Adipose tissue (tissue), 3 donors: ENCODE results near the gene DBN1. TPM values are rescaled to one million over a fixed set of nuclear protein-coding genes. Genes with fewer than 3 reads are reported as not detected.

ENCODE experiments used
- H3K27ac ChIP-seq: one replicate; pipeline ENCODE4 v1.5.1; 2013; ENCODE audit warnings: low read depth, low read length
- WGBS, 3 donors: extraction: QIAGEN DNeasy Blood & Tissue Kit; methylation state at CpG; one replicate each; pipeline ENCODE4 v1.1.7; 2013; 5-methylcytosine and 5-hydroxymethylcytosine counted together
- polyA plus RNA-seq, 3 donors: library from polyadenylated mRNA; stranded (reverse); fragments of 200-250 nt; gene quantifications; one replicate each; pipeline ENCODE4 v1.2.3, GENCODE V29; 2013
- donor health status: healthy with polysubstance abuse.
- donor health status: Bipolar disorder and iron deficiency.
- donor health status: healthy.

Gene DBN1
- polyA plus RNA-seq, 3 donors = 10.1 to 85.7 (median 45.1) TPM

- H3K27ac ChIP-seq = no peak overlapping the region
- WGBS, 3 donors = 88 to 92% (median 88%) methylated on average over 9 to 10 of the region's 10 CpGs
Measured at GRCh38 chr5:177450667-177451424, 22.6 kb downstream of the DBN1 start.

DNA sequence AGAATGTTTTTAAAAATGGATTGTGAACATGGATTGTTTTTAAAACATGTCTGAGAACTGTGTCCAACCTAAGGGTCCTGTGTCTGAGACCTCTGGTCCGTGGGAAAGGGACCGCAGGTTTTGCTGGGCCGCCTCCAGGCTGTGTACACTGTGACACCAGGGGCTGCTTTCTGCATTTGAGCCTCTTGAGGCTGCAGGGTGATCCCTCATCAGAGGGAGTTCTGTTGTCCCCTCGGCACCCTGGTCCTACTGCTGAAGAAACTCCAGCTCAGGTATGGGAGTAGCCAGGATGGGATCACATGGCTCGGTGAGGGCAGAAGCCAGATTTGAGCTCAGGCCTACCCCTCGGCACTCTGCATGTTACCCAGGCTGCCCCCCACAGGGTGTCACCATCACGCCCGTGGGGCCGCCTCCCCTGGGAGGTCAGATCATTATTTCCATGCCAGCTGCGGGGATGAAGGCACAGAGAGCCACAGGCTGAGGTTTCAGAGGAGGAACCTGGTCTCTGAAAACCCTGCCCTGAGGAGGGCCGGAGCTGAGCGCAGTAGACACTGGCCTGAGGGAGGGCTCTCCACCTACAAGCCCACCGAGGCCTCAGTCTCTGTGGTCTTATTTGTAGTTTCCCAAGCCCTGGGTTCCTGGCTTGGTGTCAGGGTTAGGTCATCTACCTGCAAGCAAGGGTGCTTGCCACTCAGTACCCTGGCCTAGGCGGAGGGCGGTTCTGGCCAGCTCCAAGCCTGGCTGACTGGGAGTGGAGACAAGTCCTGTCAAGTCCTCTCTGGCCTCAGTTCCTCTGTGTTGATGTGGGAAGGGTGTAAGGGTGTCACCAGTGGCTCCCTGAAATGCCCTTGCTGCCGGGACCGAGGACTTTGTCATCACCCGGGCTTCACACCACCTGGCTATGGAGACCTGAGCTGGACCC is 24.0 kb downstream of the DBN1 start:
- 84 to 90% (median 86%) methylated on average over 18 of the region's 18 CpGs for WGBS, 3 donors
- no peak overlapping the region for H3K27ac ChIP-seq

GRCh38 chr5:177448244-177448950 is 25.0 kb downstream of the DBN1 start:
- H3K27ac ChIP-seq = no peak overlapping the region
- WGBS, 3 donors = 72 to 79% (median 76%) methylated on average over 6 of the region's 6 CpGs

DNA sequence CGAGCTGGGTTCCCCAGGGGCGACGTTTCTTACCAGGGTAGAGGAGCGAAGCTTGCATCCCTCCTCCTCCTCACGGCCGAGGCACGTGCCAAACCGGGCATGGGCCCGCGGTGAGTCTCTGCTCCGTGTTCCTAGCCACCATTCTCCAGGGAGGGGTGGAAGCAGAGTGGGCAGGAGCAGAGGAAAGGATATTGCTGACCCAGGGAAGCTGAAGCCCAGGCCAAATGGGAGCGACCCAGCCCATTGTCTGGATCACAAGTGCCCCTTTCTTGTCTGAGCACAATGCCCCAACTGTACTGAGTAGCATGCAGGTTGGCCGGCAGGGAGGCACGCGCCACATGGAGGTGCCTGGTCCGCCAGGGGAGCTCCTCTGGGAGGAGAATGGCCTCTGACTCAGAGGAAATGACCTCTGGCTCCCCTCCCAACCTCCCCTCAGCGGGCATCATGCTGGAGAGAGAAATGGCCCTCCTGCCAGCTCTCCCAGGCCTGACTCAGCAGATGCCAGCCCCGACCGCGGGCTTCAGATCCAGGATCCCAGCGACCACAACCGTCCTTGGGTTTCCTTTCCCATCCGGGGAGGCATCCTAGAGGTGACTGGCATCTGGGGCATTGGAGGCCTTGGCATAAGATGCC is 25.7 kb downstream of the DBN1 start:
- 4 to 9% (median 8%) methylated on average over 20 to 23 of the region's 23 CpGs for WGBS, 3 donors
- no peak overlapping the region for H3K27ac ChIP-seq

- 1 to 3% (median 2%) methylated on average over 16 to 49 of the region's 52 CpGs for WGBS, 3 donors
- no peak overlapping the region for H3K27ac ChIP-seq
Measured at GRCh38 chr5:177447066-177447610, 26.3 kb downstream of the DBN1 start.

DNA sequence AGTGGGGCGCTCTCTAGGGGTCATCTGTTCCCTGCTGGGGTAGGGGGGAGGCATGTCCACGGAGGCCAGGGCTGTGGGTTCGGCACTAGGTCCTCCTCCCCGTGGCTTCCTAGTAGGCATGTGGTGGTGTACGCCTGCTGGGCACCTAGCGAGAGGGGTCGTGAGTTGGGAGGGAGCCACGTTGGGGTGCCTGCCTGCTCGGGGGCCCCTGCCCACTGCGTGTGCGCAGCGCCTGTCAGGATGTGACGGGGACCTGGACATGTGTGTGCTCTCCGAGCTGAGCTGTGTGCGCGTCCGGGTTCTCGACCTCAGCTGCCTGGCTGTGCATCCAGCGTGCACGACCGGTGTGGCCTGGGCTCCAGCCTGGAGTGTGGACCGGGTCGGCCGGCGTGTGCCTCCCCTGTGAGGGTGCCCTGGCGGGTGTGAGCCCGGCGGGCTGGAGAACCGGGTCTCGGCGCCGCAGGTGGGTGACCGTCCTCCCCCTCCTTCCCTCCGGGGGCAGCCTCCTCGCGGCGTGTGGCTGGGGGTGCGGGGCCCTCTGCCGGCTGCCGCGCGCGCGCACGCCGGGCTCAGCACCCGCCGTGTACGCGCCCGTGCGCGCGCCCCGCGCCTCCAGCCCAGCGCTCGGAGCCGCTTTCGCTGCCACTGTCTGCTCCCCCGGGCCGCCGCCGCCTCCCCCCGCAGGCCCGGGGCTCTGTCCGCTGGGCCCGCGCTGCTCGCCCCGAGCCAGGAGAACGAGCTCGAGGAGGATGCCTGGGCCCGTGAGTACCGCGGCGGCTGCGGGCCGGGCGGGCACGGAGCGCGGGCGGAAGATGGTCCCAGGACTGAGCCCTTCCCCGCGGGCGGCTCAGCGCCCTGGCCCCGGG is 27.0 kb downstream of the DBN1 start, which contains the start of gene PRR7:
PRR7 (plus strand) TSS at position 615 of the 866 bp plus-strand sequence. CDS start 8,254 bp downstream, outside the sequence.
- no peak within 1 kb of the TSS for H3K27ac ChIP-seq
- WGBS, 3 donors = 0 to 1% (median 1%) methylated on average over 59 to 85 of the region's 89 CpGs

DNA sequence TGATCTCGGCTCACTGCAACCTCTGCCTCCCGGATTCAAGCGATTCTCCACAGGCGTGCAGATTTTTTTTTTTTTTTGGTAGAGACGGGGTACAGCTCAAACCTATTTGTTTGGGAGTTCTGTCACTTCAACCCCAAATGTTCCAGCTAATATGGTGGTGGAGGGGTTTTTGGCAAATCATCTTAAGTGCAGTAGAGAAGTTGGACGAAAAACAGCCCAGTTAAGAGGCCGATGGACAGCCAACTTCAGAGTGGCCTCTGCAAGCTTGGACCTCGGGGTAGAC is 27.6 kb downstream of the DBN1 start:
- no peak overlapping the region for H3K27ac ChIP-seq

GRCh38 chr5:177445052-177445916 is 28.1 kb downstream of the DBN1 start:
- H3K27ac ChIP-seq = no peak overlapping the region
- WGBS, 3 donors = 50 to 52% (median 51%) methylated on average over 10 of the region's 10 CpGs

More for the DNA sequence above, 27.6 kb downstream of the DBN1 start:
- WGBS, 3 donors = 7 to 9% (median 7%) methylated on average over 8 of the region's 8 CpGs

GRCh38 chr5:177444106-177445051 is 29.1 kb downstream of the DBN1 start:
- WGBS, 3 donors = 67 to 70% (median 68%) methylated on average over 7 of the region's 7 CpGs
- H3K27ac ChIP-seq = no peak overlapping the region

DNA sequence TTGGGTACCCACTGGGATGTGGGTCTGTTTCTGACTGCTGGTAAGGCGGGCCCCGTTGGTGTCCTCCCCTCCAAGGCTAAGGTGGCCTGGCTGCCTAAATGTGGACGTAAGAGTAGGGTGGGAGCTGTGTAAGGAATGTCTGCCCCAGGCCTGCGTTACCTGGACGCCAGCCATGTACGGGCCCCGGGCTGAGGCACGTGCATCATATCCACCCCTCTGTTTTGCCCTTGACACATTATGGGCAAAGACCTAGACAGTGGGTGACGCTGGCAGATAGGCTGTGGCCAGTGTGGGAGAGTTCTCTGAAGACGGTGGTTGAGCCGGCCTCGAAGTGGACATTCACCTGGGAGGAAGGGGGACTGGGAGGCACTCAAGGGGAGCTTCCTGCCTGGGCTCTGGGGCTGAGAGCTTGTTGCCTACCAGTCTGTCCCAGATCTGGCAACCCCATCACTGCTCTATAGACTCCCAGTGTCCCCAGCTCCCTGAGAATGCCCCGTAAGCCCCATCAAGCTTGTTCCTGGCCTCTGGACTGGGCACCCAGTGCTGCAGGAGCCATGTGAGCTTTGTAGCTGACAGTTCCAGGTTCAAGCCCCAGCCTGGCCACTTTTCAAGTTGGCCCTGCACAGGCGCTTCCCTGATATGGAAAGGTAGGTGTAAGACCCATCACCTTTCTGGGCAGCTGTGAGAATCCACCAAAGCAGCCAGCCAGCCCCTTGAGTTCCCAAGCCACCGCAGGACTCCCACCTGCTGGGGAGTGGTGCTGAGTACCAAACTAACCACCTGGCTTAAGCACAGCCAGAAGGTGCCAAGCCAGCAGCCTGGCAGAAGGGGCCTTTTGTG is 30.1 kb downstream of the DBN1 start:
- WGBS, 3 donors = 77 to 81% (median 80%) methylated on average over 13 to 15 of the region's 15 CpGs
- H3K27ac ChIP-seq = no peak overlapping the region

- no peak overlapping the region for H3K27ac ChIP-seq
- 87 to 92% (median 91%) methylated on average over 20 of the region's 20 CpGs for WGBS, 3 donors
Measured at GRCh38 chr5:177442066-177442826, 31.2 kb downstream of the DBN1 start.

GRCh38 chr5:177440990-177441780 is 32.2 kb downstream of the DBN1 start:
- WGBS, 3 donors = 88 to 91% (median 89%) methylated on average over 21 to 26 of the region's 26 CpGs

More at GRCh38 chr5:177440990-177441780, 32.2 kb downstream of the DBN1 start:
- H3K27ac ChIP-seq = no peak overlapping the region
